Body of pancreas (tissue), 4 donors: ENCODE results near the gene MOAP1.

Experiments used
- POLR2A ChIP-seq, 3 donors: fragments of 450-650 bp; IDR thresholded peaks; one replicate each; pipeline ENCODE4 v1.6.1; 2016; ENCODE audit warnings: antibody characterized with exemption in 3 of 3, mild to moderate bottlenecking in 2 of 3
- TF ChIP-seq, protein P1 (sequence below), 7 experiments: fragments of 450-650 bp in 4 of 7; fragments of 200-600 bp in 3 of 7; sonication (generic) in 3 of 7; IDR thresholded peaks; one replicate each; pipeline ENCODE4 v1.5.1; 2016 to 2019; ENCODE audit warnings: antibody characterized with exemption in 7 of 7

DNA sequence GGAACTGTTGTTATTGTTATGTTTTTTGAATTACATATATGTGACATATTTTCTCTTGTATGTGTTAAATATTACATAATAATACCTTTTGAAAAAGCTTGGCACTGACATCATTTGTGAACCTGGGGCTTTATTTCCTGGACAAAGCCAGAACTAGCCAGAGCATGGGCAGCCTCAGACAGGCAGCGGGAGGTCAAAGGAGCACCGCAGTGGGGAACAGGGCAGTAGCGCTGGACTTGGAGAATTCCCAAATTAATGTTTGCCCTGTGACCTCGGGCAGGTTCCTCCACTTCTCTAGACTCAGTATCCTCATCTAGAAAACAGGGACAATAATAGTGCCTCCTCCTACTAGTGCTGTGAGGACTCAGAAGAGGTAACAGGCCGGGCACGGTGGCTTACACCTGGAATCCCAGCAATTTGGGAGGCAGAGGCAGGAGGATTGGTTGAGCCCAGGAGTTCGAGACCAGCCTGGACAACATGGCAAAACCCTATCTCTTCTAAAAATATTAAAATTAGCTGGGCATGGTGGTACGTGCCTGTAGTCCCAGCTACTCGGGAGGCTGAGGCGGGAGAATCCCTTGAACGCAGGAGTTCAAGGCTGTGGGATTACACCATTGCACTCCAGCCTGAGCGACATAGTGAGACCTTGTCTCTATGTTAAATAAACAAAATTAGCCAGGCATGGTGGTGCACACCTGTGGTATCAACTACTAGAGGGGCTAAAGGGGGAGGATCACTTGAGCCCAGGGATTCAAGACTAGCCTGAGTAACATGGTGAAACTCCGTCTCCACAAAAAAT is 41.6 kb downstream of the MOAP1 start:
- TF ChIP-seq, protein P1, sequence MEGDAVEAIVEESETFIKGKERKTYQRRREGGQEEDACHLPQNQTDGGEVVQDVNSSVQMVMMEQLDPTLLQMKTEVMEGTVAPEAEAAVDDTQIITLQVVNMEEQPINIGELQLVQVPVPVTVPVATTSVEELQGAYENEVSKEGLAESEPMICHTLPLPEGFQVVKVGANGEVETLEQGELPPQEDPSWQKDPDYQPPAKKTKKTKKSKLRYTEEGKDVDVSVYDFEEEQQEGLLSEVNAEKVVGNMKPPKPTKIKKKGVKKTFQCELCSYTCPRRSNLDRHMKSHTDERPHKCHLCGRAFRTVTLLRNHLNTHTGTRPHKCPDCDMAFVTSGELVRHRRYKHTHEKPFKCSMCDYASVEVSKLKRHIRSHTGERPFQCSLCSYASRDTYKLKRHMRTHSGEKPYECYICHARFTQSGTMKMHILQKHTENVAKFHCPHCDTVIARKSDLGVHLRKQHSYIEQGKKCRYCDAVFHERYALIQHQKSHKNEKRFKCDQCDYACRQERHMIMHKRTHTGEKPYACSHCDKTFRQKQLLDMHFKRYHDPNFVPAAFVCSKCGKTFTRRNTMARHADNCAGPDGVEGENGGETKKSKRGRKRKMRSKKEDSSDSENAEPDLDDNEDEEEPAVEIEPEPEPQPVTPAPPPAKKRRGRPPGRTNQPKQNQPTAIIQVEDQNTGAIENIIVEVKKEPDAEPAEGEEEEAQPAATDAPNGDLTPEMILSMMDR (IDR thresholded peaks at IDR 0.05), result no peak
- no peak for TF ChIP-seq POLR2A (IDR thresholded peaks at IDR 0.05)
